Epithelial cell of esophagus (primary cell): Measurements from ENCODE around the gene BEGAIN.

Experiments
- DNase-seq: peaks from one replicate; pipeline ENCODE4 v3.0.0; 2010; ENCODE audit warnings: low read depth
- H3K4me3 ChIP-seq: 2 replicates; pipeline ENCODE4 v1.5.1; 2011; ENCODE audit warnings: mild to moderate bottlenecking, low read length, control low read depth
- CTCF ChIP-seq: IDR thresholded peaks from 2 replicates; pipeline ENCODE4 v1.5.1; 2011; ENCODE audit warnings: low read depth, mild to moderate bottlenecking, low read length, control low read depth, inconsistent platforms; ENCODE audit not compliant: insufficient read depth; ENCODE audit errors: missing control alignments

The BEGAIN gene

GRCh38 chr14:100531152-100532121 lies 55.8 kb downstream of the BEGAIN start:
- no peak overlapping the region for H3K4me3 ChIP-seq
- no peak for TF ChIP-seq CTCF
- no peak for DNase-seq

- H3K4me3 ChIP-seq, result no peak overlapping the region
- no peak for TF ChIP-seq CTCF
- no peak for DNase-seq
These were observed 56.7 kb downstream of the BEGAIN start for GRCh38 chr14:100530270-100531072.

GRCh38 chr14:100529561-100530031 lies 57.6 kb downstream of the BEGAIN start:
- no peak for DNase-seq
- H3K4me3 ChIP-seq, result no peak overlapping the region
- TF ChIP-seq CTCF, result no peak

- DNase-seq, result no peak
- no peak for TF ChIP-seq CTCF
- no peak overlapping the region for H3K4me3 ChIP-seq
These were observed 58.2 kb downstream of the BEGAIN start for GRCh38 chr14:100528962-100529560.

- DNase-seq, result no peak
- no peak for TF ChIP-seq CTCF
- H3K4me3 ChIP-seq, result no peak overlapping the region
These were observed 60.6 kb downstream of the BEGAIN start for GRCh38 chr14:100526632-100527031.

- no peak overlapping the region for H3K4me3 ChIP-seq
- TF ChIP-seq CTCF, result no peak
- no peak for DNase-seq
These were observed 61.2 kb downstream of the BEGAIN start for GRCh38 chr14:100526057-100526456.
